EL (cell line): ENCODE results near the gene GC.
A peak's percentile ranks its signal among the peaks of the same experiment; 100 is the strongest.
"Not testable (repeated sequence)": the region's sequence is repeated elsewhere in the genome, so short reads cannot be mapped to it uniquely, and the experiment has no call there.

Source experiments
- DNase-seq: peaks from one replicate; pipeline ENCODE4 v3.0.0-alpha.2; 2016

The GC gene

DNA sequence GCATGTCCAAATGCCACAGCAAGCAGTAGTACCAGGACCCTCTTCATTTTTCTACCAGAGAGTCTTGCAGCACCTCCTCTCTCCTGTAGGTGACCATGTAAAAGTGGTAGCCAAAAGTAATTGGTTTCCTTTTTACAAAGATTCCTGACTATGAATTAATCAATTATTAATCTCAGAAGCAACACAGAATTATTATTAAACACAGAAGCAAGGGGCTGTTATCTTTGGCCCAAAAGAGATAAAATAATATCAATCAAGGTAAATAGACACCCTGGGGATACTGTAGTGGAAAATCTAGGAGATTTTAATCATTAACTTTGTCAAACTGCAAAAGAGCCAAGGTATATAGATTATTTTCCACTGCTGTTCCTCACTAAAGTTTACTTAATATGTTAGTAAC lies at the start of gene GC:
TSS of gene GC (minus strand) at position 108 of the 400 bp plus-strand sequence. CDS start at position 47, 61 bp downstream.
- DNase-seq: no peak

- DNase-seq: peak; percentile 1
Measured at GRCh38 chr4:71833232-71833900, 49.5 kb upstream of the GC start.

- DNase-seq: no peak
Measured at GRCh38 chr4:71832049-71832448, 48.2 kb upstream of the GC start.

DNA sequence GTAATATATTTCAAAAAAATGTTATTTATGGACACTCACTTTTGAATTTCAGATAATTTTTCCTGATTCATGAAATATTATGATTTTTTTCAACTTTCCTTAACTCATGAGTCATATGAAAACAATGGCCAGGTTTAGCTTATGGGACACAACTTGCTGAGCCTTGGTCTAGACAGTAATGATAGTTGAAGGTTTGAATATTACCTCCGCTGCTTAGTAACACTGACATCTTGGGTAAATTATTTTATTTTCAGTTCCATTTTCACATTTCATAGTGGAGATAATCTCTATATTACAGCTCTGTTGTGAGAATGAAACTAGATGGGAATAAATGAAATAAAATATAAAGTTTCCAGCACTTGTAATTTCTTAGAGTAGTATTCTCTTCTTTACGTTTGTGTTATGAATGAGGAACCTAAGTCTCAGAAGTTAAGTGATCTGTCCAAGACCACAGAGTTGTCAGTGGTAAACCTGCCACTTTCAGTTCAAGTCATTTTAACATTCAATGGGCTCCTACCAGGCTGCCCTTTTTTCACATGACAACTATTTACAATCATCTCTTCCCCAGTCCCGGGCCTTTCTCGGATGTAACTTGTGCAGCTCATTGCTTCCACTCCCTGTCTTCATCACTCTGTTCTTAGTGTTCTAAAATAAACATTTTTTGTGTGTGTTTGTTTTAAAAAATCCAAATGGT lies 46.8 kb upstream of the GC start:
- no peak for DNase-seq

DNA sequence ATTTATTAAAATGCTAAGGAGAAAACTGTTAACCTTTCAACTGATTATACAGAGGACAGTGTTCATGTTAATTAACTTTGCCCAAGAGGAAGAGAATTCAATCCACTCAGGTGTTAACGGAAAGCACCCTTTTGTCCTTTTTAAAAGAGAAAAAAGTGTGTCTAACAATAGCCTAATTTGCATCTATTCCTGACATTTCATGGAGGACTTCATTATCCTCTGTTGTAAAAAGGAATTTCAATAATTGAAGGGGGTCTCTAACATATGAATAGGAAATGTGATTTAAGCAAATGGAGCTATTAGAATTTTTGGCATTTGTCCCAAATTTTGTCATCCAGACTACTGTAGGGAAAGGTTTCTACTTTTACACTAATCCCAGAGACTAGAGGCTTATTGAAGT lies 44.6 kb upstream of the GC start:
- no peak for DNase-seq

GRCh38 chr4:71827826-71828225 lies 43.9 kb upstream of the GC start:
- DNase-seq: no peak

DNA sequence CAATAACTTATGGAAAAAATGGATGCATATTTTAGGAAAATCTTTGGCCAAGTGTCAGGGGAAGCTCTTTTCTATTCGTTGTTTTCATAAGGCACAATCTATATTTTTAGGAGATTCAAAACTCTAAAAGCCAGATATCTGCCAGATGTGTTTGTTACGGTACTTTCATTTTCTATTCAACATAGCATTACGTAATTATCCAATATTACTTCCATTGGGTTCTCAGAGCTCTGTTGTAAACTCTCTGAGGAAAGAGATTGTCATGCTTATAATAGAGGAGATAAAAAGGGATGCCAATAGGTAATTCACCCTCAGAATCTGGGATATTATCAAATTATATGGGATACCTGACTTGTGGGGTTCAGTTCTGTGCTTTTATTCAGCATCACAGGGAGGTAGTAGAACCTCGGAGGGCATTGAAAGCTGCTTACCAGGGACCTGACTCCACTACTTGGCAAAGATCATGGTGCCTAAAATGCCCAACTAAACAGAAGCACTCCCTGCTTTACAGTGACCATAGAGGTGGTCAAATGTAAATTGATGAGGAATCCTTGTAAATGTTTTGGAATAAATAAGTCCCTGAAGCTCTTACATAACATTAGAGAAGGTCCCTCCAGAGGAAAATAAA lies 32.9 kb upstream of the GC start:
- DNase-seq: no peak

- no peak for DNase-seq
Measured at GRCh38 chr4:71814433-71814832, 30.6 kb upstream of the GC start.

DNA sequence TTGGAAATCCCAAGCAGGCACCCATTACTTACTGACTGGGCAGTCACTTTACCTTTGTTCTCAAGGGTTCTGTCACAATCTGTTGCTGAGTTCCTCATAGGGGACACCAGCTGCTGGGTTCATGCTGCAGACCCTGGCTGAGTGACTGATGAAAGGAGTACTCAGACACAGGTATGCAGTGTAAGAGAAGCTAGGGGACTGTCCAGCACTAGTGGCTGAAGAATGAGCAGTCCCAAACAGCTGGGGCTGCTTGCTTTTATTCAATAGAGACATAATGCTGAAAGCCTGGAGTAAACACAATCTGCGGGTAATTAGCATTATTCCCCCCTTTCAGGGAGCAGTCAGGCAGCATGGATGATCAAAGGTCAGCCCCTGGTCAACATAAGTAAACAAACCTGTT lies 25.9 kb upstream of the GC start:
- not testable (repeated sequence) for DNase-seq

GRCh38 chr4:71807469-71807868 lies 23.6 kb upstream of the GC start:
- DNase-seq: no peak

DNA sequence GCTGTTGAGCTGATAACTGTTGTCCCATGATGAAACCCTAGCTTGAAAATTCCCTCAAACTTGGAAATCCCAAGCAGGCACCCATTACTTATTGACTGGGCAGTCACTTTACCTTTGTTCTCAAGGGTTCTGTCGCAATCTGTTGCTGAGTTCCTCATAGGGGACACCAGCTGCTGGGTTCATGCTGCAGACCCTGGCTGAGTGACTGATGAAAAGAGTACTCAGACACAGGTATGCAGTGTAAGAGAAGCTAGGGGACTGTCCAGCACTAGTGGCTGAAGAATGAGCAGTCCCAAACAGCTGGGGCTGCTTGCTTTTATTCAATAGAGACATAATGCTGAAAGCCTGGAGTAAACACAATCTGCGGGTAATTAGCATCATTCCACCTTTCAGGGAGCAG lies 21.4 kb upstream of the GC start:
- not testable (repeated sequence) for DNase-seq

GRCh38 chr4:71804017-71804697 lies 20.3 kb upstream of the GC start:
- not testable (repeated sequence) for DNase-seq

DNA sequence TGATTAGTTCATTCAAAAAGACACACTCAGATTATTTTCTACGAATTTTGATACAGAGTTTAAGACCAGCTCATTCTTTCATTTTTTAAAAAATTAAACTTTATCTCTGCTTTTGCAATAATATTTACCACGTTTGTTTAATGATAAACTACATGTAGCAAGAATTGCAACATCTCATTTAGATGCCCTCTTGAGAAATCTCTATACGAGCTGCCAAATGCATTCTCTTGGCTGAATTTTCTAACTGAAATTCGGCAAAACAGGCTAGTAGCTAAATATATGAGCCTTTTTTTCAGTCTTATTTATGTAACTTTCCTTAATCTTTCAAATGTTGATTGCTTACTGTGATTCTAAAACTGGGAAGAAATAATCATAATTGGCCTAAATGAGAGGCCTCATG lies 2.1 kb upstream of the GC start:
- DNase-seq: no peak

DNA sequence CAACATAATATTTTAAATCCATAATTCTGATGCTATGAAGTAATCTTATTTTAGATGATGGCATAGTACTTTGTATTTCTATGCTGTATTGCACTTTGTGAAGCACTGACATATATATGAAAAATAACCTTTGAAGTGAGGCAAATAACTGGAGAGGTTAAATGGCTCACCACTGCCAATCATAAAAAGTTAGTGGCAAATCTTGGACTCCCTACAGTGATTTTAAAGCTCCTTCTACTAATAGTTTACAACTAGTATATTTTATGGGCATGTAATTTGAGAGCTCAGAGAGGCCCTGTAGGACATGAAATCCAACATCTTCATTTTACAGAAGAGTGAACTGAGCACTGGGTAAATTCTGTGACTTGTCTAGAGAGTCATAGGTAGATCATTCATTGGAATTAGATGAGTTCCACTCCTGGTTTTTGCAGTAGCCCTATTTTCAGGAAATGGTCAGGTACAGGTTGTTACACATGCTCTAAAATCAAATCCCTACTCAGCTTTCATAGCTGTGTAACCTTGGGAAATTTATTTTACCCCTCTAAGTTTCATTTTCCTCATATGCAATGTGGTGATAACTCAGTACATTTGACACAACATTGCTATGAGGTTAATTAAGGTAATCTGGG lies 804 bp upstream of the GC start:
- no peak for DNase-seq

DNA sequence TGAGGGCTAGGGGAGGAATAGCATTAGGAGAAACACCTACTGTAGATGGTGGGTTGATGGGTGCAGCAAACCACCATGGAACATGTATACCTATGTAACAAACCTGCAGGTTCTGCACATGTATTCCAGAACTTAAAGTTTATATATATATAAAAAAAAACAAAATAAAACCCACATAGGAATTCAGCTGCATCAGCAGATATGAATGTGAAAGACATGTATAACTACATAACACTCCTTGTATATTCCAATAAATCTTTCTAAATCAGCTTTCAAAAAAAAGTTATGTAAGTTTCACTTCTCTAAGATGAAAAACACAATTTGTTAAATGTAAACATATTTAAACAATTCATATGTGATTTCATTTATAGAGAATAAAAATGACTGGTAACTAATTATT lies 6.0 kb downstream of the GC start:
- no peak for DNase-seq

DNA sequence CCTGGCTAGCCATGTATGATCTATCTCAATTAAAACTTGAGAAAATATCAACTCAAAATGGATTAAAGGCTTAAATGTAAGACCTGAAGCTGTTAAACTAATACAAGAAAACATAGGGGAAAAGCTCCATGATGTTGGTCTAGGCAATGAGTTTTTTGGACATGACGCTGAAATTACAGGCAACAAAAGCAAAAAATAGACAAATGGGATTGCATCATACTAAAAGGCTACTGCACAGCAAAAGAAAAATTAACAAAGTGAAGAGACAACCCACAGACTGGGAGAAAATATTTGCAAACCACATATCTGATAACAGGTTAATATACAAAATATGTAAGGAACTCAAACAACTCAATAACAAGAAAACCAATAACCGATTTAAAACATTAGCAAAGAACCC lies 8.4 kb downstream of the GC start:
- DNase-seq: no peak

DNA sequence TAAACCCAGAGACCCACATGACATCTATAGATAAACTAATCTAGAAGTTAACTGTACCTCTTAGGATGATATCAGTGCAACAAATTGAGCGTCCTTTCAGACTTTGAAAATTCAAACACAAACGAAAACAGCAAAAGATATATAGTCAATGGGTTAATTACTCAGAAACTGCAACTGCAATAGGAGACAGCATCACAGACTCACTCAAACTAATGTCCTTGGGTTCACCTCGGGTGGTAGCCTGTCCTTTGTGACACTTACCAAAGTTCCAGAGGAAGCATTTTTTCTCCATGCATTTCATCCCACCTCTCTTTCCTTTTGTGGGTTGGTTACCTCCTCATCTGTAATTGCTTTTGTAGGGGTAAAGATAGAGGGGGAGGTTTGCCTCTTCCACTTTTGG lies 9.7 kb downstream of the GC start:
- DNase-seq: no peak

- DNase-seq: no peak
Measured at GRCh38 chr4:71773004-71773403, 10.9 kb downstream of the GC start.

GRCh38 chr4:71772592-71772991 lies 11.3 kb downstream of the GC start:
- no peak for DNase-seq

GRCh38 chr4:71771613-71772012 lies 12.3 kb downstream of the GC start:
- no peak for DNase-seq

DNA sequence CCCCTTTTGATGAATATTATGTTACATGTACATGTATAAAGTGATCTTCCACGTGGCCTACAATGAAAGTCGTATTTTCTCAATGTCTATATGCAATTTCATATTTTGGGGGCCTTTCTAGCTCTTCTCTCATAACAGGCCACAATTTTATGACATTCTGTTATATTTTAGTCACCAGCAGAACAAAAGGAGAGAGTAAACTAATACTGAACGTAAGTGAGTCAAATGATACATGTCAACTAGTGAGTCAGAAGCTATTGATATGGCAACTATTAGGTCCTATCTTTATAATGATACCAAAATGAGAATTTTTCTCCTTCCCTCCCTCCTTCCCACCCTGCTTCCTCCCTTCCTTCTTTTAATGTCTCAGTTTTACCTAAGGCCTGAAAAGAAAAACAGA lies 14.4 kb downstream of the GC start:
- DNase-seq: no peak

DNA sequence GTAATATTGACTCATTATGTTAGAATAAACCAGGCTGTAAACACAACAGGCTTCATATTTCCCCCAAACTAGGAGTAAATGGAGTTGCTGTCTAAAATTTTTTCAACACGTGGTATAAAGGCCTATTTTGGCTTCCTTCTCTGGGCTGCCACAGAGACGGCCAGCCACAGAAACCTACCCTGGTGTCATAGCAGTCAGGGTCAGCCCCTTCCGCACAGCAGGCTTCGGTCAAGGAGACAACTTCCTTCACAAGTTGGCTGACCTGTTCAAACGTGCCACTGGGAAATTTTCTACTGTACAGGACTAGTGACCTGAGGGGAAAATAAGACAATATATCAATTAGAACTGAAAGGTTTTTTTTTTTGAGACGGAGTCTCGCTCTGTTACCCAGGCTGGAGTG lies 15.8 kb downstream of the GC start:
- DNase-seq: no peak

DNA sequence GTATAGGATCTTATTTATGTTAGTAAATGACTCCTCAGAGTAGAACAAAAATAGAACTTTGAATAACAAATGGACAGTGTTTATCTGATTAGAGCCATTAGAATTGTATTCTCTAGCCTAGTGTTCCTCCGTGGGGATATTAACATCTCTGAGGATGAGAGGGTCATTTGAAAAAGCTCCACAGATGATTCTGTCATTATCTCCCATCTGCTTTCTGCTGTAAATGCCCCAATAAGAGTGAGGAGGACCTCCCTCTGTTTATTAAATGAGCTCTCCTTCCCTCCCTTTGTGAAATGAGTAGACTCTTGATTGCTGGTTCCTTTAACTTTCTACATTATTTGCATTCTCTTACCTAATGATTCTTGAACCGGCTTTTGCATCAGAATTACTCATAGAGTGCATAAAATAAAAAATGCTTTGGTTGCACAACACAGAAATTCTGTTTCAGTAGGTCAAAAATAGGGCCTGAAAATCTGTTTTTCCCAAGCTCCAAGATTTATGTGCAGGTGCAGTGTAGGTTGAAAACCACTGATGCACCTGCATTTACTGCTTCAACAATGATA lies 18.0 kb downstream of the GC start:
- DNase-seq: no peak
